ENCODE data around the gene ERGIC1.

GRCh38 chr5:172972552-172972951, 138.5 kb downstream of the ERGIC1 start:
- TF ChIP-seq USF1 (IDR thresholded peaks at IDR 0.05; ENCODE audit: borderline replicate concordance, extremely low read length, insufficient read depth, low read depth, low read length): no peak
- no peak for TF ChIP-seq CTCF (IDR thresholded peaks at IDR 0.05 in 2 of 3, conservative IDR thresholded peaks at IDR 0.05 in 1 of 3; ENCODE audit: control insufficient read depth in 2 of 3, extremely low read depth in 1 of 3, insufficient read depth in 1 of 3, low read depth in 3 of 3, low read length in 3 of 3)
- TF ChIP-seq MXI1 (IDR thresholded peaks at IDR 0.05; ENCODE audit: low read depth, low read length): no peak
- TF ChIP-seq POLR2A (IDR thresholded peaks at IDR 0.05; ENCODE audit: low read depth, low read length): no peak
- TF ChIP-seq FOXM1 (IDR thresholded peaks at IDR 0.05; ENCODE audit: low read depth, low read length): no peak
- no peak for TF ChIP-seq RCOR1 (conservative IDR thresholded peaks at IDR 0.05; ENCODE audit: low read depth, low read length)
- TF ChIP-seq JUND (IDR thresholded peaks at IDR 0.05; ENCODE audit: low read depth, low read length): no peak
- TF ChIP-seq TCF7 (IDR thresholded peaks at IDR 0.05; ENCODE audit: borderline replicate concordance): no peak
